Epithelial cell of proximal tubule (primary cell): ENCODE measurements around the gene DSC3. TPM values are rescaled to one million over a fixed set of nuclear protein-coding genes. Genes with fewer than 3 reads are reported as not detected.
"Not testable (repeated sequence)": the region's sequence is repeated elsewhere in the genome, so short reads cannot be mapped to it uniquely, and the experiment has no call there.

Experiments
- DNase-seq: peaks from one replicate; pipeline ENCODE4 v3.0.0-alpha.2; 2011; ENCODE audit warnings: low read depth
- H3K4me3 ChIP-seq: 2 replicates; pipeline ENCODE4 v1.5.1; 2011; ENCODE audit warnings: low read depth, mild to moderate bottlenecking, low read length
- CTCF ChIP-seq: conservative IDR thresholded peaks from 2 replicates; pipeline ENCODE4 v1.5.1; 2012; ENCODE audit warnings: low read depth, mild to moderate bottlenecking, low read length
- total RNA-seq: library from RNA; depleted of rRNA; stranded (reverse); fragments of >200 nt; gene quantifications from 2 replicates; pipeline ENCODE4 v1.2.3, GENCODE V29; 2015

Gene DSC3
- total RNA-seq, 1 donor from 2014 or later, result 0.75 TPM

- DNase-seq, result no peak
- TF ChIP-seq CTCF, result no peak
- no peak overlapping the region for H3K4me3 ChIP-seq
These were observed 11.8 kb downstream of the DSC3 start for GRCh38 chr18:31030574-31031278.

GRCh38 chr18:31015715-31016434 lies 26.7 kb downstream of the DSC3 start:
- no peak overlapping the region for H3K4me3 ChIP-seq
- no peak for DNase-seq
- no peak for TF ChIP-seq CTCF

GRCh38 chr18:31011455-31011854 lies 31.1 kb downstream of the DSC3 start:
- DNase-seq, result peak; percentile 90
- not testable (repeated sequence) for H3K4me3 ChIP-seq

- H3K4me3 ChIP-seq, result no peak overlapping the region
- TF ChIP-seq CTCF, result no peak
These were observed 31.9 kb downstream of the DSC3 start for GRCh38 chr18:31010601-31011000.

GRCh38 chr18:30999887-31000628 lies 42.5 kb downstream of the DSC3 start:
- no peak for DNase-seq
- no peak overlapping the region for H3K4me3 ChIP-seq
- no peak for TF ChIP-seq CTCF

More at GRCh38 chr18:31010601-31011000, 31.9 kb downstream of the DSC3 start:
- DNase-seq, result no peak

- DNase-seq, result no peak
- TF ChIP-seq CTCF, result peak; percentile 35
These were observed 43.4 kb downstream of the DSC3 start for GRCh38 chr18:30999186-30999585.

GRCh38 chr18:30997223-30997622 lies 45.3 kb downstream of the DSC3 start:
- H3K4me3 ChIP-seq, result no peak overlapping the region
- no peak for DNase-seq
- TF ChIP-seq CTCF, result no peak

More at GRCh38 chr18:30999186-30999585, 43.4 kb downstream of the DSC3 start:
- no peak overlapping the region for H3K4me3 ChIP-seq
